Mucosa of descending colon (tissue), 3 donors: ENCODE results near the gene TMA16. TPM values are rescaled to one million over a fixed set of nuclear protein-coding genes. Genes with fewer than 3 reads are reported as not detected.

Experiments used
- ATAC-seq: fragments of 200-7000 bp; cut with Tn5 transposase; one replicate; pipeline ENCODE4 v1.9.1; 2020; ENCODE audit warnings: mild to moderate bottlenecking, moderate library complexity
- DNase-seq, 3 donors: peaks; one replicate each; pipeline ENCODE4 v3.0.0-alpha.2; 2020
- H3K36me3 ChIP-seq: fragments of 200-600 bp; one replicate; pipeline ENCODE4 v1.8.0; 2021; ENCODE audit warnings: low read depth, mild to moderate bottlenecking
- H3K4me1 ChIP-seq: fragments of 200-600 bp; one replicate; pipeline ENCODE4 v1.8.0; 2021; ENCODE audit warnings: low read depth, mild to moderate bottlenecking
- H3K4me3 ChIP-seq: fragments of 200-600 bp; one replicate; pipeline ENCODE4 v1.8.0; 2021; ENCODE audit warnings: mild to moderate bottlenecking
- H3K9me3 ChIP-seq: fragments of 200-600 bp; one replicate; pipeline ENCODE4 v1.8.0; 2021; ENCODE audit warnings: mild to moderate bottlenecking
- intact Hi-C, 2 donors: fragments of 100-400 bp; cut with DNase I in 1 of 2; cut with micrococcal nuclease in 1 of 2; formaldehyde crosslinking; loops; one replicate each; pipeline versions ENCODE4 v1.11.0 to v1.11.1; 2022; cut with DNase I, micrococcal nuclease
- total RNA-seq, 3 donors: library from RNA; stranded (reverse); fragmentation: NEBNext Ultra II Directional in 2 of 3; extraction: Animal tissue kit (Norgen Biotek cat#: 25700) in 2 of 3; gene quantifications; one replicate each; pipeline versions ENCODE4 v1.2.1 to v1.2.4, GENCODE V29; 2021 to 2023
- TF ChIP-seq, protein P1 (sequence below): fragments of 200-600 bp; IDR thresholded peaks from one replicate; pipeline ENCODE4 v1.8.0; 2022; ENCODE audit warnings: antibody characterized with exemption, mild to moderate bottlenecking
- donor health status: DM: no; HTN: no; CAD: no; lungs with moderate emphysema.
- donor health status: DM: no; HTN: no; CAD: no.
- donor health status: DM: no; HTN: yes; CAD: no.

The TMA16 gene
- total RNA-seq, 3 donors from 2014 or later: 19.0 to 21.6 (median 19.1) TPM

DNA sequence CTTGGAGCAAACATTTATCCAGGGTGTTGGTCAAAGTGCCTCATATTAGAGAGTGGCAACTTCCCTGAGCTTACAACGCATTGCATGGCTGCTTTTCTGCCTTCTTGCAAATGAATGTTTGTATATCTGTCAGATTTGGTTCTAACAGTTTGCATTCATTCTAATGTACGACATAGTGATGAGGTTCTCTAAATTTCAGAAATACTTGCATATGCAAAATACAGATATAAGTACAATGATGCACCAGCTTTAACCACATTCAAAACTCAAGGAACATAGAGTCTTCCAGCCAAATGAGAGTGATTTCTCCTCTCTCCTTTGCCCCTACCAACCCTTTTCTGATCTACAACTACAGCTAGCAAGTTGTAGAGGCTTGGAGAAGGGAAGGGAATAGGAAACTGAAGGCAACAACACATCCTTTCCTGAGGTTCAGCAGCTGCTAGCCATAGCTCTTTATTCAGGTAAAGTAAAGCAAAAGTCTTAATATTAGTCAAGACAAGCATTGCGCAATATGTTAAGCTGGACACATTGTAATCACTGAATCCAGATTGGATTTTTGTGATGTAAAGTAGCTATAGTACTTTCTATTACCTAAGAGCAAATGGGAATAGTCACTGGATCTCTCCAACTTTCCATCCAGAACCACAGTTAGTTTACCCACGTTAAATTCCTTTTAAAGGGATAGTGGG is 27.3 kb upstream of the TMA16 start:
- intact Hi-C loops: no loop called here
- DNase-seq: no peak
- no peak for ATAC-seq
- H3K4me3 ChIP-seq: no peak overlapping the region
- H3K4me1 ChIP-seq: no peaks in the 10 kb centered on the region
- no peaks in the 10 kb centered on the region for H3K9me3 ChIP-seq
- H3K36me3 ChIP-seq: no peaks in the 10 kb centered on the region
- TF ChIP-seq, protein P1, sequence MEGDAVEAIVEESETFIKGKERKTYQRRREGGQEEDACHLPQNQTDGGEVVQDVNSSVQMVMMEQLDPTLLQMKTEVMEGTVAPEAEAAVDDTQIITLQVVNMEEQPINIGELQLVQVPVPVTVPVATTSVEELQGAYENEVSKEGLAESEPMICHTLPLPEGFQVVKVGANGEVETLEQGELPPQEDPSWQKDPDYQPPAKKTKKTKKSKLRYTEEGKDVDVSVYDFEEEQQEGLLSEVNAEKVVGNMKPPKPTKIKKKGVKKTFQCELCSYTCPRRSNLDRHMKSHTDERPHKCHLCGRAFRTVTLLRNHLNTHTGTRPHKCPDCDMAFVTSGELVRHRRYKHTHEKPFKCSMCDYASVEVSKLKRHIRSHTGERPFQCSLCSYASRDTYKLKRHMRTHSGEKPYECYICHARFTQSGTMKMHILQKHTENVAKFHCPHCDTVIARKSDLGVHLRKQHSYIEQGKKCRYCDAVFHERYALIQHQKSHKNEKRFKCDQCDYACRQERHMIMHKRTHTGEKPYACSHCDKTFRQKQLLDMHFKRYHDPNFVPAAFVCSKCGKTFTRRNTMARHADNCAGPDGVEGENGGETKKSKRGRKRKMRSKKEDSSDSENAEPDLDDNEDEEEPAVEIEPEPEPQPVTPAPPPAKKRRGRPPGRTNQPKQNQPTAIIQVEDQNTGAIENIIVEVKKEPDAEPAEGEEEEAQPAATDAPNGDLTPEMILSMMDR: no peak

DNA sequence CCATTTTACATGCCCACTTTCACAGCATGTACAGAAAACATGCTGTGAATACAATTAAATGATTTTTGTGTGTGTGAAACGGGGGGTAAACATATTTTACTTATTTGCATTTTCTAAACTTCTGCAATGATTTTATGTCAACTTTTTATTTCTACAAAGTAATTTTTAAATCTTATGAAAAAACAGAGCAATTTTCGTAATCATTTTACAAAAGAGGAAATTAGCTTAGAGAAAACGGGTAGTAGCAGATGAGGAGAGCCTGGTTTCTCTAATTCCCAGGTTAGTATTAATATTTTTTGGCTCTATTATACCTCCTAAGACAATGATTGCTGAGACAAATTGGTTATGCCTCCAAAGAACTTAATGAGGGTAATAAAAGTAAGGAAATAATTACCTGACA is 24.1 kb upstream of the TMA16 start:
- no peaks in the 10 kb centered on the region for H3K9me3 ChIP-seq
- intact Hi-C loops: no loop called here
- DNase-seq (no peak), ATAC-seq (no peak)
- no peaks in the 10 kb centered on the region for H3K4me1 ChIP-seq
- no peak overlapping the region for H3K4me3 ChIP-seq
- H3K36me3 ChIP-seq: no peaks in the 10 kb centered on the region
- TF ChIP-seq, protein P1: no peak

DNA sequence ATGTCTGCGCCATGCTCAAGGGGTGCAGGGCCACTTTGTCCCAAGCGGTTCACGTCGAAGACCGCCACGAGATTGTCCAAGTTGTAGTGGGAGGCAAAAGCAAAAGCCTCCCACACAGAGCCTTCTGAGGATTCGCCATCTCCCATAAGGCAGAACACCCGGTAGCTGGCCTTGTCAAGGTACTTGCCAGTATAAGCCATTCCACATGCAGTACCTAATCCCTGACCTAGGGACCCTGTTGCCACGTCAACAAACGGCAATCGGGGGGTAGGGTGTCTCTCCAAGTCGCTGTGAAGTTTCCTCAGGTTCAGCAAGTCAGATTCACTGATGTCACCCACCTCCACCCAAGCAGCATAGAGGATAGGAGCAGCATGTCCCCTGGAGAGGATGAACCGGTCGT is 21.4 kb upstream of the TMA16 start:
- Histone ChIP-seq H3K36me3 (no peaks in the 10 kb centered on the region), H3K4me3 (no peak overlapping the region), H3K9me3 (no peaks in the 10 kb centered on the region), H3K4me1 (no peaks in the 10 kb centered on the region)
- DNase-seq: no peak
- TF ChIP-seq, protein P1: no peak
- ATAC-seq: no peak
- intact Hi-C loops: no loop called here

GRCh38 chr4:163473576-163473975 is 20.9 kb upstream of the TMA16 start, which contains the start of gene TKTL2:
TKTL2 (minus strand) TSS chr4:163473754; CDS start chr4:163473734, 20 bp downstream.
- DNase-seq (no peak), ATAC-seq (no peak)
- TF ChIP-seq, protein P1: no peak
- intact Hi-C loops: no loop called here
- Histone ChIP-seq H3K4me3 (no peak within 1 kb of the TSS), H3K4me1 (no peaks in the 10 kb centered on the region), H3K36me3 (no peaks in the 10 kb centered on the region), H3K9me3 (no peaks in the 10 kb centered on the region)

DNA sequence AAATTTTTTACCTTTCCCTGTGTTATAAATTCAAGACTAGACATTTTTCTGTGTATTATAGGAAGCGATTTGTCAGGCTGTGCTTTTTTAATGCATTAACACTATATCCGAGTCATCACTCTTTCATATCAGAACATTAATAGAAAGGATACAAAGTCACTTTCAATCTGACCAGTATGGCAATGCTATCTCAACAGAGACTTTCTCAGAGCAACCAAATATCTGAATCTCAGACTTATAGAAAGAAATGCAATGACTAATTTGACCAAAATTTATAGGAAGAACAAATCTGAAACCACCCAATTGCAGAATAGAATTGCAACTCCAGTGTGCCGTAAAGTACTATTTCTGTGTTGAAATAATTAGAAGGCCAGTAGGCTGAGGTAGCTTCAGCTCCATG is 20.5 kb upstream of the TMA16 start:
- Histone ChIP-seq H3K36me3 (no peaks in the 10 kb centered on the region), H3K4me3 (no peak overlapping the region), H3K4me1 (no peaks in the 10 kb centered on the region), H3K9me3 (no peaks in the 10 kb centered on the region)
- intact Hi-C loops: no loop called here
- ATAC-seq: no peak
- TF ChIP-seq, protein P1: no peak
- no peak for DNase-seq
